Measurements from ENCODE around the gene CRYBA1. TPM values are rescaled to one million over a fixed set of nuclear protein-coding genes. Genes with fewer than 3 reads are reported as not detected.

Gene CRYBA1
- total and polyA plus RNA-seq, 2 of the 8 experiments (the other 6 are each of a cell fraction or from before 2014, with no cell fraction given), result not detected

GRCh38 chr17:29283961-29284360 lies 37.3 kb downstream of the CRYBA1 start:
- Histone ChIP-seq H3K79me1 (ENCODE audit: low read depth, low read length) (peaks cover 7% of the 10 kb centered on the region), H3K4me2 (ENCODE audit: insufficient read depth in 1 of 2, low read depth in 2 of 2, low read length in 2 of 2) (peak overlapping the region in 1 of 2 experiments; percentile 20; a peak in 1 of 4 replicates), H2AFZ (ENCODE audit: low read length) (no peak overlapping the region), H3K27ac (ENCODE audit: low read depth, low read length) (no peak overlapping the region), H3K23ac (ENCODE audit: insufficient read length) (no peak overlapping the region), H3K36me3 (ENCODE audit: control insufficient read depth in 2 of 4, insufficient read depth in 4 of 4, low read length in 3 of 4) (peaks cover 26 to 90% (median 50%) of the 10 kb centered on the region in 4 experiments), H3K9ac (replicated peaks in 1 of 4; ENCODE audit: extremely low read depth in 1 of 4, low read depth in 3 of 4, low read length in 3 of 4) (no peak overlapping the region), H3K56ac (replicated peaks; ENCODE audit: insufficient read length, low read depth, low read length) (no peak overlapping the region), H3K27me3 (replicated peaks in 1 of 4; ENCODE audit: control insufficient read depth in 3 of 4, extremely low read depth in 1 of 4, insufficient read depth in 3 of 4, low read length in 3 of 4) (no peaks in the 10 kb centered on the region), H4K91ac (replicated peaks; ENCODE audit: insufficient read length, low read length) (no peak overlapping the region), H3K18ac (ENCODE audit: extremely low read depth, low read length) (no peak overlapping the region), H2BK20ac (ENCODE audit: low read length) (no peak overlapping the region), H2BK5ac (ENCODE audit: low read depth, low read length) (no peak overlapping the region), H3K9me3 (ENCODE audit: insufficient read depth in 2 of 2, low read depth in 1 of 2, low read length in 1 of 2) (no peaks in the 10 kb centered on the region), H2BK15ac (ENCODE audit: low read length) (no peak overlapping the region), H4K8ac (ENCODE audit: extremely low read depth, insufficient read depth, low read length) (no peak overlapping the region), H3K14ac (ENCODE audit: insufficient read length) (no peak overlapping the region), H3K4me1 (replicated peaks in 1 of 4; ENCODE audit: control insufficient read depth in 3 of 4, insufficient read depth in 4 of 4, low read length in 3 of 4) (peaks cover 0 to 2% (median 0%) of the 10 kb centered on the region in 4 experiments; a peak in 1 of 7 replicates), H2AK5ac (ENCODE audit: low read depth, low read length) (no peak overlapping the region), H2BK120ac (replicated peaks; ENCODE audit: low read depth, low read length) (no peak overlapping the region), H3K79me2 (ENCODE audit: control insufficient read depth in 1 of 2, insufficient read depth in 2 of 2, low read length in 2 of 2) (peaks cover 78 to 98% of the 10 kb centered on the region in 2 experiments), H3K4me3 (ENCODE audit: extremely low read depth in 1 of 4, insufficient read depth in 2 of 4, low read depth in 3 of 4, low read length in 4 of 4) (peak overlapping the region in 1 of 4 experiments; percentile 1; a peak in 1 of 8 replicates), H4K20me1 (replicated peaks in 1 of 2; ENCODE audit: control insufficient read depth in 1 of 2, insufficient read depth in 2 of 2, low read length in 2 of 2) (peaks cover 45 to 51% of the 10 kb centered on the region in 2 experiments), H2BK12ac (ENCODE audit: low read depth, low read length) (no peak overlapping the region), H3K23me2 (ENCODE audit: low read depth, low read length) (no peaks in the 10 kb centered on the region), H3K4ac (replicated peaks; ENCODE audit: insufficient read length, low read depth, low read length) (no peak overlapping the region), H4K5ac (ENCODE audit: insufficient read length, low read depth, low read length) (no peak overlapping the region)
- DNase-seq (ENCODE audit: low read depth in 1 of 2, low spot score in 2 of 2) (no peak), FAIRE-seq (no peak)
- CTCF ChIA-PET (ENCODE audit: partially characterized antibody), result interaction anchor here (0.9 kb wide), 1 partner anchor 13 kb away, joined by 3 read pairs; no protein-coding TSS in a partner anchor
- POLR2A ChIA-PET (ENCODE audit: partially characterized antibody), result interaction anchor here (2.4 to 9.7 kb wide), 2 partner anchors 7 to 10 kb away, joined by 8 to 83 read pairs; partner anchors contain the start of gene NUFIP2
- 89% methylated on average over 2 of the region's 2 CpGs; no CpG with 5 or more reads in 1 of the 2 experiments for WGBS, 2 experiments (ENCODE audit: extremely low coverage in 1 of 2, insufficient coverage in 1 of 2, insufficient read length in 1 of 2, insufficient replicate concordance in 2 of 2, low coverage in 1 of 2, low lambda C conversion rate in 2 of 2, missing lambda C conversion rate in 1 of 2)
- TF ChIP-seq SIN3A (conservative IDR thresholded peaks at IDR 0.05 in 1 of 2, IDR thresholded peaks at IDR 0.05 in 1 of 2; ENCODE audit: low read depth in 1 of 2, low read length in 2 of 2) (no peak), EP300 (IDR thresholded peaks at IDR 0.05; ENCODE audit: borderline replicate concordance in 1 of 2, low read depth in 2 of 2, low read length in 2 of 2) (no peak), SUZ12 (IDR thresholded peaks at IDR 0.05; ENCODE audit: low read length) (no peak), POLR2A (IDR thresholded peaks at IDR 0.05; ENCODE audit: control extremely low read depth in 1 of 2, low read depth in 2 of 2, low read length in 2 of 2) (no peak), CBX8 (IDR thresholded peaks at IDR 0.05; ENCODE audit: borderline replicate concordance, low read depth, low read length) (no peak), TCF12 (IDR thresholded peaks at IDR 0.05; ENCODE audit: low read depth, low read length) (no peak)
- TF ChIP-seq, protein P1, sequence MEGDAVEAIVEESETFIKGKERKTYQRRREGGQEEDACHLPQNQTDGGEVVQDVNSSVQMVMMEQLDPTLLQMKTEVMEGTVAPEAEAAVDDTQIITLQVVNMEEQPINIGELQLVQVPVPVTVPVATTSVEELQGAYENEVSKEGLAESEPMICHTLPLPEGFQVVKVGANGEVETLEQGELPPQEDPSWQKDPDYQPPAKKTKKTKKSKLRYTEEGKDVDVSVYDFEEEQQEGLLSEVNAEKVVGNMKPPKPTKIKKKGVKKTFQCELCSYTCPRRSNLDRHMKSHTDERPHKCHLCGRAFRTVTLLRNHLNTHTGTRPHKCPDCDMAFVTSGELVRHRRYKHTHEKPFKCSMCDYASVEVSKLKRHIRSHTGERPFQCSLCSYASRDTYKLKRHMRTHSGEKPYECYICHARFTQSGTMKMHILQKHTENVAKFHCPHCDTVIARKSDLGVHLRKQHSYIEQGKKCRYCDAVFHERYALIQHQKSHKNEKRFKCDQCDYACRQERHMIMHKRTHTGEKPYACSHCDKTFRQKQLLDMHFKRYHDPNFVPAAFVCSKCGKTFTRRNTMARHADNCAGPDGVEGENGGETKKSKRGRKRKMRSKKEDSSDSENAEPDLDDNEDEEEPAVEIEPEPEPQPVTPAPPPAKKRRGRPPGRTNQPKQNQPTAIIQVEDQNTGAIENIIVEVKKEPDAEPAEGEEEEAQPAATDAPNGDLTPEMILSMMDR (IDR thresholded peaks at IDR 0.05; ENCODE audit: control extremely low read depth in 1 of 3, insufficient read depth in 1 of 3, low read depth in 1 of 3, low read length in 3 of 3), result no peak
